KOPT-K1 (cell line): ENCODE measurements around the gene SLC2A4.

Source experiments
- H3K27ac ChIP-seq: fragments of 200-600 bp; sonication (generic); 2 replicates; pipeline ENCODE4 v1.5.1; 2016; ENCODE audit warnings: antibody characterized with exemption, mild to moderate bottlenecking, low read depth, low read length; ENCODE audit not compliant: poor library complexity, severe bottlenecking
- H3K36me3 ChIP-seq: fragments of 200-600 bp; sonication (generic); 2 replicates; pipeline ENCODE4 v1.5.1; 2017; ENCODE audit warnings: antibody characterized with exemption, mild to moderate bottlenecking, low read length, moderate library complexity; ENCODE audit not compliant: insufficient read depth
- H3K9me3 ChIP-seq: fragments of 200-600 bp; sonication (generic); 2 replicates; pipeline ENCODE4 v1.5.1; 2017; ENCODE audit warnings: antibody characterized with exemption, low read length, mild to moderate bottlenecking; ENCODE audit not compliant: insufficient read depth, poor library complexity, severe bottlenecking

The SLC2A4 gene

DNA sequence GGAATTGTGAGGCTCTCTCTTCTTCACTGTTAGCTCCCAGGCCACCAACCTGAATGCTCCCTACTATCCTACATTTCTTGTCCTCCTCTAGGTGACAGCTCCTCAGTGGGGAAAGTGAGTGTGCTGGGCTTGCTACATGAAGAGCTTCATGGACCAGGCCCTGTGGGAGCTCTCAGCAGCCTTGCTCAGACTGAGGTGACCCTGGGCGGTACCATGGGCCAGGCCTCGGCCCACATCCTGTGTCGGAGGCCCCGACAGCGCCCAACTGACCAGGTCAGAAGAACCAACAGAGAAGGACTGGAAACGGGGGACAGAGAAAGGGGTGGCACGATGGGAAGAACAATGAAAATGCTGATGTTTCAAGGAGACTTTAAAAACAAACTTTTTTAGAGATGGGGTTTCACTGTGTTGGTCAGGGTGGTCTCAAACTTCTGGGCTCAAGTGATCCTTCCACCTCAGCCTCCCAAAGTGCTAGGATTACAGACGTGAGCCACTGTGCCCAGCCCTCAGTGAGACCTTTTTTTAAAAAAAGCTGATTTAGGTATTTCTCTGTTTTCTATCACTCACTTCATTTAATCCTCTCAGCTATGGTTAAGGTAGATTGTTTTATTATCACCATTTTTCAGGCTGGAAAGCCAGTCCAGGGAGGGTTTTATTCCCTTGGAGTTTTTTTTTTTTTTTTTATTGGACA, 24.6 kb upstream of the SLC2A4 start:
- H3K9me3 ChIP-seq = no peaks in the 10 kb centered on the region
- peaks cover 69% of the 10 kb centered on the region for H3K36me3 ChIP-seq
- no peak overlapping the region for H3K27ac ChIP-seq

DNA sequence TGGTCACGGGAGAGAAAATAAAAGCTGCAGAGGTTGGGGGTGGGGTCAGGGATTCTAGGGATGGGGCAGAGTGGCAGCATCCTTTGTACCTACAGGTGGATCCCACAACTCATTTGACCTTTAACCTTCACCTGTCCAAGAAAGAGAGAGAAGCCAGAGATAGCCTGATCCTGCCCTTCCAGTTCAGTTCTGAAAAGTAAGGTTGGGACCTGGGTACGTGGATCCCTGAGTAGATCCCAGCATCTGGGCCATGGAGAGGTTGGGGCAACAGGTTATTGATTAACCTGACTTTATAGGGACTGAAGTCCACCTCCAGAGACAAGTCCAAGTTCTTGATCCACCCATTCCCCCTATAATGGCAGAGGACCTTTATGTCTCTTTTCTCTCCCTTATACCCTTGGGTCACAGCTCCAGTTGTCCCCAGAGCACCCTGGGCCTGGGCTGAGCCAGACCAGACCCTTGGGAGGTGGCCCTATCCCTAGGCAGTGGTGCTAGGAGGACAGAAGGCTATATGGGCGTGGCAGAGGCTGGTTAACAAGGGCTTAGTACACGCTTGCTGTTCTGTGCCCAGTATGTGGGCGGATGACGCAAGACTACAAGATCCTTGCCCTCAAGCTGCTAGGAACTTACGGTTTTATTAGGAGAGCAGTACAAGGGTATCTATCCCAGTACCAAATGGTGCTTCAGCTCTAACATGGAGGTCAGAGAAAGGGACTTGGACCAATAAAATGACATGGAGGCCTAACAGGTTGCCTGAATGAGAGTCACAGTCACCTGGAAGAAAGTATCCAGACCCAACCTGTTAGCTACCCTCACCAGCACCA, 22.6 kb upstream of the SLC2A4 start:
- Histone ChIP-seq H3K36me3 (peaks cover 68% of the 10 kb centered on the region), H3K9me3 (no peaks in the 10 kb centered on the region), H3K27ac (no peak overlapping the region)

DNA sequence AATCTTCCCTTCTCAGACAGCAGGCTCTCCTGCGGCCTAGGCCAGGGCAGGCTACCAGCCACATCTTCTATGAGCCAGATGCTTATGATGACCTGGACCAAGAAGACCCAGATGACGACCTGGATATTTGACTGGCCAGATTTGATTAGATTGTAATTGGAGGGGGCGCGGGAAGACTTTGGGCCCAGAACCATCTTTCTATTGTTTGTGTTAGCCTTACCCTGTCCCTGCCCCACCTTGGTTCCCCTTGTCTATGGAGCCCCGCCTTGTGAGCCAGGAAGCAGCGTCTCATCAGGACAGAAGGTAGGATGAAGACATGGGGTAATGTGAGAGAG, 22.0 kb upstream of the SLC2A4 start:
- Histone ChIP-seq H3K36me3 (peaks cover 62% of the 10 kb centered on the region), H3K27ac (no peak overlapping the region), H3K9me3 (no peaks in the 10 kb centered on the region)

- Histone ChIP-seq H3K27ac (no peak overlapping the region), H3K9me3 (no peaks in the 10 kb centered on the region), H3K36me3 (peaks cover 56% of the 10 kb centered on the region)
Measured at GRCh38 chr17:7260151-7260550, 21.4 kb upstream of the SLC2A4 start.

GRCh38 chr17:7260651-7261378, 20.7 kb upstream of the SLC2A4 start:
- no peak overlapping the region for H3K27ac ChIP-seq
- peaks cover 49% of the 10 kb centered on the region for H3K36me3 ChIP-seq
- H3K9me3 ChIP-seq = no peaks in the 10 kb centered on the region

DNA sequence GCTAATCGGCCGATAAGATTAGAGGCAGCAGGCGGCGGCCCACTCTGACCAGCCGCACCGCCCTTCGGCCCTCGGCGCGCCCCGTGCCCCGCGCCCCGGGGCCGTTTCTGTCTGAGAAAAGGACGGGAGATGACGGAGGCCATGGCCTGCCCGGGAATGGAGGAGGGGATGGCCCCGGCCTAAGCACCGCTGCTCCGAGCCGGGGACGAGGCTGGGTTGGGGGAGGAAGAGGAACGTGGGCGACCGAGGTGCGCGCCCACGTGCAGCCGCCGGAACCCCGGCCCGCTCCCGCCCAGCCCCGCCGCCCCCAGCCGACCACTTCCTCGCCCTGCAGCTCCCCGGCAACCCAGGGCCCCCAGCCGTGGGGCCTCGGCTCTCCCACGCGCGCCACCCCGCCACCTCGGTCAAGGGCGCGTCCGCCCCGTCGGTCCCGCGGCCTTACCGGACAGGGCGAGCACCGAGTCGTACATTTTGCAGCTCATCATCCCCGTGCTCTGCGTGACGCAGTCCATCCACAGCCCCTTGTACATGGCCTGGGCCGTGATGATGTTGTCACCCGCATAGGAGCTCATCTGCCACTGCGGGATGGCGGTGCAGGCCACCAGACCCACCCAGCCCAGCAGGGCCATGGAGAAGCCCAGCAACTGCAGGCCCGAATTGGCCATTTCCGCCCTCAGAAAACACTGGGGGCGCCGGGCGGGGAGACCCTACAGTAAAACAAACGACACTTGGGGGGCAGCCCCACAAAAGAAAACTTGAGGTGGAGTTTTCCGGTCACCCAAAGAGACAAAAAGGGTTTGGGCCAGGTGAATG, 19.9 kb upstream of the SLC2A4 start:
- H3K9me3 ChIP-seq = no peaks in the 10 kb centered on the region
- H3K27ac ChIP-seq = no peak overlapping the region
- peaks cover 41% of the 10 kb centered on the region for H3K36me3 ChIP-seq

DNA sequence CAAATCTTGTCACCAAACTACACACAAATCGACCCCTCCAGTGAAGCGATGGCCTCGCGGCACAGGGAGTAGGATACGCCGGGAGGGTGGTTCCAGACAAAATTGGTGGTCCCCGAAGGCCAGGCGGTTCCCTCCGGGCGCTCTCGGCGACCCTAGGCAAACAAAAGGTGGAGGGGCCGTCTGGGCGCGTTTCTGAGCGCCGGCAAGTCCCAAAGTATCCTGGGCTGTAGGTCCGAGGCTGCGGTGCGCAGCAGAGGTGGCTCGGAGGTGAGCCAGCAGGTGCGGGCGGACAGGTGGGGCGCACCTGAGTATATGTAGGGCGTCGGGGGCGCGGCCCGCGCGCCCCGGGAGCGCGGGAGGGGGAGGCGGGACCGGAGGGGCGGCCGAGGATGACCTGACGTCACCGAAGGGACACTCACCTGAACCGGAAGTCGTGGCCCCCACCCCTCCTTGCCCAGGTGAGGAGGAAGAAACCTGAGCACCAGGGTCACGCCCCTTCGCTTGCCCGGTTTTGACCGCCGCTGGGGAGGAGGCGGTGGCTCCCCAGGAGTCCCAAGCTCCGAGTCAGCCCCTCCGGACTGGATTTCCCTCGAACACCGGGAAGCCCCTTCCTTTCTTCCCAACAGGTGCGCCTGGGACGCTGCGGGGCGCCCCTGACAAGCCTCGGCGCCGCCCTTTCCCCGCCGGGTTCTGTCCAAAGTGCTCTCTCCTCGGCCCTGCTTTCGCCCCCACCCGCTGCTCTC, 19.2 kb upstream of the SLC2A4 start, which contains the start of gene CLDN7:
TSS of gene CLDN7 (minus strand) at position 287 of the 743 bp plus-strand sequence. CDS start 435 bp downstream, outside the sequence.
- no peak within 1 kb of the TSS for H3K27ac ChIP-seq
- no peaks in the 10 kb centered on the region for H3K9me3 ChIP-seq
- peaks cover 34% of the 10 kb centered on the region for H3K36me3 ChIP-seq

DNA sequence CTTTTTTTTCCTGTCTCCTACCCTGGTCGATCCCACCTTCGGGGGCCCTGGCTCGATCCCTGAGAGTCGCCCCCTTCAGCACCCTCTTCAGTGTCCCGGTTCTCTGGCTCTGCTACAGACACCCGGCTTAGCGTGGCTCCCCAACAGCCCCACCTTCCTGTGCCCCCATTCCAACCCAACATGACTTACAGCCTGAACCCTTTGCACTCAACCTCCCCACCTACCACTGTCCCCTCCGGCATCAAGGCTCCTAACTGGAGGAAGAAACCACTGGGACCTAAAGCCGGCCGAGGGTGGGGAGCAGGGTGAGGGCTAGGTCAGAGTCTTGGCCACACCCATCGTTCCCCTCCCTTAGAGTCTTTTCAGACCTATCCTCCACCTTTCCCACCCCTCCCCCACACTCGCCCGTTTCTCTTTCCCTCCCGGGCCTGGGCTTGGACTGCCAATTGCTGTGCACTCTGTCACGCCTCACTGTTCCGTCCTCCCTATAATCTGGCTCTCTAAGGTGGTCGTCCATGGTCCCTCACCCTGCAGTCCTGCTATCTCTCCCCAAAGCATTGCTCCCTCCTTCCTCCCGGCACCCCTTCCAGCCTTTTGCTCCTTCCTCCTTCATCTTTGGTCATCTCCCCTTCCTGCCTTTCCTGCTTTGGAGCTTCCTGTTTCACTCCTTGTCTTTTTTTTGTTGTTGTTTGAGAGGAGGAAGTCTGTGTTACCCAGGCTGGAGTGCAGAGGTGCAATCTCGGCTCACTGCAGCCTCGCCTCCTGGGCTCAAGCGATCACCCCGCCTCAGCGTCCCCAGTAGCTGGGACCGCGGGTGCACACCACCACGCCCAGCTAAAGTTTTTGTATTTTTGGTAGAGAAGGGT, 18.4 kb upstream of the SLC2A4 start:
- Histone ChIP-seq H3K36me3 (peaks cover 26% of the 10 kb centered on the region), H3K27ac (no peak overlapping the region), H3K9me3 (no peaks in the 10 kb centered on the region)

DNA sequence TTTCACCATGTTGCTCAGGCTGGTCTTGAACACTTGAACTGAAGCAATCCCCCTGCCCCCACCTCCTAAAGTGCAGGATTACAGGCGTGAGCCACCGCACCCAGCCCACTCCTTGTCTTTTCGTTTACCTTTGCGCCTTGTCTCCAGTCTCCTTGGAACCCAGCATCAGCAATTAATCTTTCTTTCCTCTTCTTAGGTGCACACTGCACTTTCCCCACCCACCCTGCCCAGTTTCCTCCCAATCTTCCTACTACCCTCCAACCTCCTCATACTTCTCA, 17.8 kb upstream of the SLC2A4 start:
- Histone ChIP-seq H3K36me3 (peaks cover 20% of the 10 kb centered on the region), H3K9me3 (no peaks in the 10 kb centered on the region), H3K27ac (no peak overlapping the region)

GRCh38 chr17:7266784-7267183, 14.7 kb upstream of the SLC2A4 start:
- Histone ChIP-seq H3K27ac (no peak overlapping the region), H3K9me3 (no peaks in the 10 kb centered on the region), H3K36me3 (no peaks in the 10 kb centered on the region)

GRCh38 chr17:7279448-7279847, 2.1 kb upstream of the SLC2A4 start:
- H3K27ac ChIP-seq = no peak overlapping the region
- H3K9me3 ChIP-seq = no peaks in the 10 kb centered on the region
- no peaks in the 10 kb centered on the region for H3K36me3 ChIP-seq

- H3K27ac ChIP-seq = no peak overlapping the region
- H3K9me3 ChIP-seq = no peaks in the 10 kb centered on the region
- H3K36me3 ChIP-seq = no peaks in the 10 kb centered on the region
Measured at GRCh38 chr17:7280519-7281073, 922 bp upstream of the SLC2A4 start.

GRCh38 chr17:7281953-7282751, 634 bp downstream of the SLC2A4 start:
- no peak overlapping the region for H3K27ac ChIP-seq

More at GRCh38 chr17:7281953-7282751, 634 bp downstream of the SLC2A4 start:
- Histone ChIP-seq H3K9me3 (no peaks in the 10 kb centered on the region), H3K36me3 (no peaks in the 10 kb centered on the region)
